ENCODE measurements around the gene ADAMTSL5. TPM values are rescaled to one million over a fixed set of nuclear protein-coding genes. Genes with fewer than 3 reads are reported as not detected.
A peak's percentile ranks its signal among the peaks of the same experiment; 100 is the strongest.
"Not testable (repeated sequence)": the region's sequence is repeated elsewhere in the genome, so short reads cannot be mapped to it uniquely, and the experiment has no call there.

Gene ADAMTSL5, protein sequence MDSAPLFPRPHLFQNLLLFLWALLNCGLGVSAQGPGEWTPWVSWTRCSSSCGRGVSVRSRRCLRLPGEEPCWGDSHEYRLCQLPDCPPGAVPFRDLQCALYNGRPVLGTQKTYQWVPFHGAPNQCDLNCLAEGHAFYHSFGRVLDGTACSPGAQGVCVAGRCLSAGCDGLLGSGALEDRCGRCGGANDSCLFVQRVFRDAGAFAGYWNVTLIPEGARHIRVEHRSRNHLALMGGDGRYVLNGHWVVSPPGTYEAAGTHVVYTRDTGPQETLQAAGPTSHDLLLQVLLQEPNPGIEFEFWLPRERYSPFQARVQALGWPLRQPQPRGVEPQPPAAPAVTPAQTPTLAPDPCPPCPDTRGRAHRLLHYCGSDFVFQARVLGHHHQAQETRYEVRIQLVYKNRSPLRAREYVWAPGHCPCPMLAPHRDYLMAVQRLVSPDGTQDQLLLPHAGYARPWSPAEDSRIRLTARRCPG
- 10 to 100 TPM in 11 of 12 donors, not detected in 1; 10.4 to 20.2 (median 14.7) TPM for polyA plus RNA-seq (ENCODE audit: insufficient read length in 12 of 12)
- long read RNA-seq, donor 1: 0 reads
- long read RNA-seq, donor 2: 0 reads
- long read RNA-seq, donor 3: 0 reads
- long read RNA-seq, donor 4: 0 reads
- long read RNA-seq, donor 5: 0 reads
- long read RNA-seq, donor 6: 0 reads
- long read RNA-seq, donor 7: 0 reads
- long read RNA-seq, donor 8: 0 reads
- long read RNA-seq, donor 9: 0 reads
- long read RNA-seq, donor 10: 0 reads
- long read RNA-seq, donor 11: 0 reads

DNA sequence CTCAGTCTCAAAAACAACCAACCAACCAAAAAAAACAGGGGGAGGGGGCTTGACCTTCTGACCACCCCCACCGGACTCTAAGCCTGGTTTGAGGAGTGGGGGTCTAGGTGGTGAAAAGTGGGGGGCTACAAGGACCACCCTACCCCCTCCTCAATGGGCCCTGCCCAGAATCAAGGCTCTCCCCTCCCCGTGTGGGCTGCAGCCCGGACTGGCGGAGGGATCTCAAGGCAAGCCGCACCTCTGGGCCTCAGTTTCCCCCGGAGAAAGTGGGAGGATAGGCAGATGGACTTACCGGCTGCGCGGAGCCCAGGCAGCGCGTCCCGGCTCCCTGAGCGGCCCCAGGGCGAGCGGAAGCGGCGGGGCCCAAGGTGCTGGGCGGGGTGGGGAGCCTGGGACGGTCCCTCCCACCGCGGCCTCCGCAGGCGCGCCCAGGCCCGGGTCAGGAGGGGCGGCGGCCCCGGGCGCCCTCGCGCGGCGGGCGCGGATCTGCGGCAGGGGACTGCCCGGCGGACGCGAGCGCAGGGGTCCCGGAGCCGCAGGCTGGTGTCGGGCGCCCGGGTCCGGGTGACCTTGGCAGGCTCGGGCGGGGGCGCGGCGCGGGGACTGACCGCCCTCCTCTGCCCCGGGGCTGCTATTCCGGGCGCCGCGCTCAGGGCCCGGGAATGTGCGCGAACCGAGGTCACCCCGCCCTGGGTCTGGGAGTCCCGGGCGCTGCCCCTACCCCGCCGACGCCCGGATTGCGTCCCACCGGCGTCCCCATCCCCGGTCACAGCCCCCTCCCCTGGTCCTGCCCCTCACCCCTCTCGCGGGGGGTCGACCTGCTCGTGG is at the start of gene ADAMTSL5:
Gene ADAMTSL5 (minus strand): TSS at position 349 of the 828 bp plus-strand sequence. CDS start 2,076 bp downstream, outside the sequence.
- no peak for DNase-seq

DNA sequence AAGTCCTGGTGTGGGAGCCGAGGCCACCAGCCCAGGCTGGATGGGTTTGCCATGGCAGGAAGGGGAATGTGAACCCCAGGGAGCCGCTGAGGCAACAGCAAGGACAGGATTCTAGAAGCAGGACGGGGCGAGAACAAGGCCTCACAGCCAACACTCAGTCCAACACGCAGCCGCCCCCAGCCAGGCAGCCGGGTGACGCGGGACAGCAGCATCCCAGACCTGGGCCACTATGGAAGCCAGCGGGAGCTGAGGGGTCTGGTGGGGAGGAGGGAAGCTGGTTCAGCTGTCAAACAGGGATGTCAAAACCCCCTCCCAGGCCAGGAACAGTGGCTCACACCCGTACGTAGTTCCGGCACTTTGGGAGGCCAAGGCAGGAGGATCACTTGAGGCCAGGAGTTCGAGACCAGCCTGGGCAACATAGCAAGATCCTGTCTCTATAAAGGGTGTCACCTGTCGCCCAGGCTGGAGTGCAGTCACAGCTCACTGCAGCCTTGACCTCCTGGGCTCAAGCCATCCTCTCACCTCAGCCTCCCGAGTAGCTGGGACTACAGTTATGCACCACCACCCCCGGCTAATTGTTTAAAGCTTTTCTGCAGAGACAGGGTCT is 48.5 kb upstream of the ADAMTSL5 start:
- DNase-seq: no peak

DNA sequence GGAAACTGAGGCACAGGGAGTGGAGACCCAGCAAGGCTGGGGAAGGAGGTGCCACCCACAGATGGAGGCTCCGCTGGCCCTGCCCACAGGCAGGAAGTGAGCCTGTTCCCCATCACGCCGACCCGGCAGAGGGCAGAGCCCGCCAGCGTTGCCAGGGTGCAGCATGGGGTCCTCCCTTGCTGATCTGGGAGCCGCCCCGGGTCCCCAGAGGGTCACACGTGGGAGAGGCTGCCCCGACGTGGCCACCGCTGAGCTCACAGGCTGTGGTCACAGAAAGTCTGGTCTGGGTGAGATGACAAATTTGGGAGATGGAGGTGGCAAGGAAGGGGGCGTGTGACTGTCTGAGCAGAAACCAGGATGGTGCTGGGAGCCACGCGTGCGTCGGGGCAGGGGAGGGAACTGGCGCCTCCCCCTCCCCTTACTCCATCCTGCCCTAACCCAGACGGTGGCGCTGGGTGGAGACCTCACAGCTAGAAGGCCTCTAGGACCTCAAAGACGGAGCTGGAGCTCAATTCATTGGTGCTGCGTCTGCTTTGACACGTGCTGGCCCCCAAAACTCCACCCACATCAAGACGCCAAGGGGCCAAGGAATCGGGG is 47.6 kb upstream of the ADAMTSL5 start:
- no peak for DNase-seq

DNA sequence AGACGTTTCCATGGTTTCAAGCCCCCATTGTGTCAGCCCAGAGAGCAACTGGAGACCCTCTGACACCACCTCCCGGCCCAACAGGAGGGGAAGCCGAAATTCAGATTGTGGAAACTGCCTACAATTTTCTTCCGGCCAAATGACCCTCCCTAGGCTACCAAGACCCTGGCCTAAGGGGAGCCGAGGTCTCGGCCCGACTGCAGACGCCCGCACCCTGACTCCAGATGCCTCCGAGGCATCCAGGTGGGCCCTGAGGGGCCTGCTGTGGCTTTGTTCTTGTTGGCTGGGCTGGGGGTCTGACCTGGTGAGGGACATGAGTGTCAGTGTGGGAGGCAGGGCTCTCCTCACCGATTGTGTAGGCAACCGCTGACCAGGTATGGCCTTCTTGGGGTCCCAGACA is 45.7 kb upstream of the ADAMTSL5 start:
- no peak for DNase-seq

- no peak for DNase-seq
Measured at GRCh38 chr19:1556390-1557070, 43.7 kb upstream of the ADAMTSL5 start.

DNA sequence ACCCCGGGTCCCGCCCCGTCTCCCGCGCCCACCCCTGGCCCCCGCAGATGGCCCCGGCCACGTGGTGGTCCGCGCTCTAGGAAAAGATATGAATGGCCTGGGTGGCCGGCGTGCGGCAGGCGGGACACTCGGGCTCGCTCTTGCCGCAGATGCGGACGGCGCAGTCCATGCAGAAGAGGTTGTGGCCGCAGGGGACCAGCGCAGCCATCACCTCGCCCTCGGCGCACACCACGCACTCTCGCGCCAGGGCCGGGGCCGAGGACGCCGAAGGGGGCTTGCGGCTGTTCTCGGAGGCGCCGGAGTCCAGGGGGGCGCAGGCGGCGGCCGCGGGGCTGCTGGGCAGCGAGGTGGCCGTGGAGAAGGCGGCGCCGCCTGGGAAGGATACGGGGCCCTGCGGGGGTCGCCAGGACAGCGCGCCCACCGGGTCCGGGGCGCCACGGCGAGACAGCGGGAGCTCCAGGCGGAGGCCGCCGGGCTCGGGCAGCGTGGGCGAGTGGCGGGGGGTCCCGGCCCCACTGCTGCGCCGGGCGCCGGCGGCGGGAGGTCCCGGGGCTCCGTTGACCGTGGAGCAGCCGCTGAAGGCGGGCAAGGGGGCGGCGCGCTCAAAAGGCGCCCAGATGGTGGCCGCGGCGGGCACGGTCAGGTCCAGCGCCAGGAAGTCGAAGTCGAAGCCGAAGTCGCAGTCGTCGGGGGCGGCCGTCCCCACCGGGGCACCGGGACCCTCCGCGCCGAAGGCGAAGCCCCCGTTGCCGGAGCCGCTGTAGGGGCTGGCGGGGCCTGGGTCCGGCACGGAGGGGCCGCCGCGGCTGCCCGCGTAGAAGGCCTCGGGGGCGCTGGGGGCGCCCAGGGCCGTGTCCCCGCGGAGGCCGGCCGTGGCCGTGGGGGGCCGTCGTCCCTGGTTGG is 42.9 kb upstream of the ADAMTSL5 start:
- DNase-seq: no peak

- DNase-seq: no peak
Measured at GRCh38 chr19:1554968-1555367, 42.1 kb upstream of the ADAMTSL5 start.

- DNase-seq: no peak
Measured at GRCh38 chr19:1553415-1553814, 40.6 kb upstream of the ADAMTSL5 start.

DNA sequence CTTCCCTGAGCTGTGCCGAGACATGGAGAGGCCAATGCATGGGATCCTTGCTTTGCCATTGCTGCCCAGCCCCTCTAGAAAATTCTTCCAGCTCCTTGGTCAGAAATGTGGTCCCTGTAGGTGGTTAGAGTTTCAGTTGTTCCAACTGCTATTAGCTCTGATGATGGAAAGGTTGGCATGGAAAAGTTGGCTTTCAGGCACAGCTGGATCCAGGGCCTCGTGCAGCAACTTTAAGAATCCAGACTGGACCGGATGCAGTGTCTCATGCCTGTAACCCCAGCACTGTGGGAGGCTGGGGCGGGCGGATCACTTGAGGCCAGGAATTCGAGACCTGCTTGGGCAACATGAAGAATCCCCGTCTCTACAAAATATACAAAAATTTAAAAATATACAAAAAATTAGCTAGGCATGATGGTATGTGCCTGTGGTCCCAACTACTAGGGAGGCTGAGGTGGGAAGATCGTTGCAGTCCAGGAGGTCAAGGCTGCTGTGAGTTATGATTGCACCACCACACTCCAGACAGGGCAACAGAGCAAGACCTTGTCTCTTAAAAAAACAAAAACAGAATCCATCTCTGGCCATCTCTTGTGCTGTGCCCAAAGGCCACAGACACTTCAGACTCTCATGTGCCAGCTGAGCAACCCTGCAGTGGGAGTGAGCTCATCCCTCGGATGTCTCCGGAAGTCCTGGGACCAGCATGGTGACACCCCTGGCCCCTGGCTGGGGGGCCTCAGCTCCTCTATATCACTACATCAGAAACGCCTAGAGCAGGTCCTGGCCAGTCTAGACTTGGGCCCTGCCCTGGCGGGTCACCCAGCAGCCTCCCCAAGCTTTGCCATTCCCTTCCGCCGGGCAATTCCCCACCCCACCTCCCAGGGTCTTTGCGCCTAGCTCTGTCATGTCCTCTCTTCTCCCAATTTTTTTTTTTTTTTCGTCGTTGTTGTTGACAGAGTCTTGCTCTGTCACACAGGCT is 38.5 kb upstream of the ADAMTSL5 start:
- no peak for DNase-seq

- DNase-seq: no peak
Measured at GRCh38 chr19:1549332-1549945, 36.6 kb upstream of the ADAMTSL5 start.

DNA sequence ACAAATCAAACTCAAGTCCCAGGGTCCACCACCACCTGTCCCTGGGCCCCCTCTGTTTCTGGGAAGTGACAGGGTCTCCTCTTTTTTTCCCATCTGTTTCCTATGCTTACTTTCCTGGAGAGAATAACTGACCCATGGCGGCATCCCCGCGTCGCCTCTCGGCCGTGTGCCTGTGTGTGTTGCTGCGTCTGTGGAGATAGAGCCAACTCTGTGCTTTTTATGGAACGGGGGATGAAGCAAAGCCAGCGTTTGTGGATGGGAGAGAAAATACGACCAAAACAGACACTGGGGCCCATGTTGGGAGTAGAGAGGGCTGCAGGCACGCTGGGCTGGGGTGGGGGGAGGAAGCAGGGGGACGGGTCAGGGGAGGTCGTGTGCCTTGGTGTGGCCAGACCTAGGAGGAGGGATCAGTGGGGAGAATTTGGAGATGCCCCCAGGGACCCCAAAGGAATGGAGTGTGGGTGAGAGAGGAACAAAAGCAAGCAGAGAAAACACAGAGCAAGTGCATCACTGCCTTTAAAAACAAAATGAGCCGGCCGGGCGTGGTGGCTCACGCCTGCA is 27.6 kb upstream of the ADAMTSL5 start:
- peak; percentile 79 for DNase-seq

GRCh38 chr19:1539749-1540148 is 26.9 kb upstream of the ADAMTSL5 start:
- not testable (repeated sequence) for DNase-seq

DNA sequence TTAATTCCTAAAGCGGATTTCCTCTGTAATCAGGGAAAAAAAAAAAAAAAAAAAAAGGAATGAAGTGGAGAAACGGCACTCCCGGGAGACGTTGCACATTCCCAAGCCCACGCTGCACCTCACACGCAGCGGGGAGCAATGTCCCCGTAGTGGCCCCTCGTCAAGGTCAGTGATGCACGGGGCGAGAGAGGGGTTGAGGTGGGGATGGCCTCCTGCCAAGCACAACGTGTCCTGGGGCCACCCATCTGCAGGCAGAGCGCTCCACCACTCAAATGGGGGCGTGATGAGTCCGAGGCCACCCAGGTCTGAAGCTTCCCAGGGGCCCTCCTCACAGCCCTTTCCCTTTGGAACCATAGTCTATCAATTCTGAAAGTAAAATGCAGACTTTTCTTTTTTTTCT is 26.2 kb upstream of the ADAMTSL5 start:
- DNase-seq: no peak

GRCh38 chr19:1535699-1536098 is 22.9 kb upstream of the ADAMTSL5 start:
- not testable (repeated sequence) for DNase-seq

DNA sequence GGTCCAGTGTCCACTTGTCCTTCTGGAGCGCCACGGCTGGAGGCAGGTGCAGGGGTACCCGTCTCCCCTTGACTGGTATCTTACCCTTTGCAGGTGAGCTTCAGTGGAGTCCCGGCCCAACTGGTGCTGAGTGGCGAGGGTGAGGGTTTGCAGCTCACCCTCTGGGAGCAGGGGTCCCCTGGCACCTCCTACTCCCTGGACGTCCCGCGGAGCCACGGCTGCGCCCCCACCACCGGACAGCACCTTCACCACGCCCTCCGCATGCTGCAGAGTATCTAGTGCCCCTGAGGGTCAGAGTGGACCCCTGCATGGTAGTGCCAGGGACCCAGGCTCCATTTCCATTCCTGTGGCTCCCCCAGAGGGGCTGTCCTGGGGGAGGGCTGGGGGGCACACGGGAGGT is 22.2 kb upstream of the ADAMTSL5 start:
- no peak for DNase-seq

DNA sequence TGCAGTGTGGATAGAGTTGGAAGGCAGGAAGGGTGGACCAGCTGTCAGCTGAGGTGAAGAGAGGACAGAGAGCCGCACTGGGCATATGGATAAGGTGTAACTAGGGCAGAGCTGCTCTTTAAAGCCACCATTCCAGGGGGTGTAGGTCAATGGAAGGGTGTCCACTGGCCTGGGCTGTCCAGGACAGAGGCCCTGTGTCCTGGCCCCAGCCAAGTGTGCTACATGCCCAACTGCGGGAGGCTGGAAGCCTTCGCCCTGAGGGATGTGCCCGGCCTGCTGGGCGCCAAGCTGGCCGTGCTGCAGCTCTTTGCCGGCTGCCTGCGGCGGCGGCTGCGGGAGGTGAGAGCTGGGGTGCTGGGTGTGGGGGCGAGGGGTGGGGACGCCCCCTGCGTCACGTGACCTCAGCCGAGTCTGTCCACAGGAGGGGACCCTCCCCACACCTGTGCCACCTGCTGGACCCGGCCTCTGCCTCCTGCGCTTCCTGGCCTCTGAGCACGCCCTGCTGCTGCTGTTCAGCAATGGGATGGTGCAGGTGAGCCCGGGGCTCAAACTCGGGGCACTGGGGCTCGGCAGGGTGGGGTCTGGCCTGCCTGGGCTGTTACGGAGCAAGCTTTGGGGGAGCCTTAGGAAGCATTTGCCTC is 20.8 kb upstream of the ADAMTSL5 start:
- DNase-seq: no peak

- DNase-seq: no peak
Measured at GRCh38 chr19:1532003-1532402, 19.2 kb upstream of the ADAMTSL5 start.

Data from muscle of arm (tissue), 14 donors.